ENCODE data around the gene FRMD5. TPM values are rescaled to one million over a fixed set of nuclear protein-coding genes. Genes with fewer than 3 reads are reported as not detected.

The FRMD5 gene
- total and polyA plus RNA-seq, 2 experiments from 2014 or later: 5.9 to 10.1 TPM

Small RNA genes lying within 50 kb of the gene (small RNA-seq; reads per million reads assigned to genes)
- not detected for gene RF00019 (ENCODE audit: low replicate concordance)

Other genes with a start within 250 kb of the FRMD5 start
- 50.4 and 53.4 TPM in 2 replicates for gene GOLM2, start 93.4 kb upstream of the FRMD5 start, total RNA-seq (2014; rRNA removed; shearing (Covaris generic))
- gene GOLM2, start 93.4 kb upstream of the FRMD5 start, polyA plus RNA-seq (2016; fragmentation: Nextera tagmentation; extraction: Ambion mirVana): 20.5 and 22.5 TPM in 2 replicates
- 71.7 and 86.2 TPM in 2 replicates for gene CTDSPL2, start 232.4 kb upstream of the FRMD5 start, total RNA-seq (2014; rRNA removed; shearing (Covaris generic))
- 42.2 TPM in 2 replicates for gene CTDSPL2, start 232.4 kb upstream of the FRMD5 start, polyA plus RNA-seq (2016; fragmentation: Nextera tagmentation; extraction: Ambion mirVana)

All from GM23338 (cell line).